Inferior parietal cortex (tissue), 1 donor: ENCODE data around the gene GOLGA8T.
A peak's percentile ranks its signal among the peaks of the same experiment; 100 is the strongest.
"Not testable (repeated sequence)": the region's sequence is repeated elsewhere in the genome, so short reads cannot be mapped to it uniquely, and the experiment has no call there.

Experiments used
- DNase-seq: peaks from one replicate; pipeline ENCODE4 v3.0.0-alpha.2; 2016; ENCODE audit errors: extremely low spot score

Gene GOLGA8T

DNA sequence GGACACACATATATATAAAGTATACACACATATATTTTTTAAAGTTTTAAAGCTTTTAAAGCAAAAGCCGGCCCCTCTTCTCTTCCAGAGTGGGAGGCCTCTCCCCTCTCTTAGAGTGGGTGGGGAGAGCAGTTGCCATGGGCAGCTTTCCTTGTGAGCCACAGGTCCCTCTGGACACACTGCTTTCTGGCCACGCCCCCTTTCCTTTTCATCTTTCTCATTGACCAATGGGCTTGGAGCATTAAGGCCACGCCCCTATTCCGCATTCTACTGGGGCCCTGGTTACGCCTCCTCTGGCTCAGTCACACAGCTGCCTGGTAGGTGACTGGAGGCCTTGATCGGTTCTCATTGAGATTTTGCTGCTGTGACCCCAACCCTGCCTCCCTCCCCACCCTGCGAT, at the start of gene GOLGA8T:
Gene GOLGA8T (plus strand): TSS at position 301 of the 400 bp plus-strand sequence. CDS start 98 bp downstream, at position 399.
- DNase-seq, result not testable (repeated sequence)

DNA sequence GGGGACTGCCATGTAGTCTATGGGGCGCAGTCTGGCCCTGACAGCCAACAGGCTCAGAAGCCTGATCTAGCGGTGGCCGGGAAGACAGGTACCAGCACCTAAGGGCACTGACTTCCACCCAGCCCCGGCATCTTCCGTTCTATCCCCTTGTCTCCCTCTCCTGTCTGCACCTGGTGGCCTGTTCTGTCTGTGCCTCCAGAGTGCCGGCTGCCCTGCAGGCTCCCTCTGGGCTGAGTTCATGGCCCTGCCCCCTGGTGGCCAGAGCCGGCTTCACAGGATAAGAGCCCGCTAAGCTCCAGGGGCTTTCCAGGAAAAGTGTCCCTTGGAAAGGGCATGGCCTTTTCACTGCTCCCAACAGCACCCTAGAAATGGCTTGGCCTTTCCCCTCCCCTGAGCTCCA, 37.0 kb upstream of the GOLGA8T start:
- not testable (repeated sequence) for DNase-seq

DNA sequence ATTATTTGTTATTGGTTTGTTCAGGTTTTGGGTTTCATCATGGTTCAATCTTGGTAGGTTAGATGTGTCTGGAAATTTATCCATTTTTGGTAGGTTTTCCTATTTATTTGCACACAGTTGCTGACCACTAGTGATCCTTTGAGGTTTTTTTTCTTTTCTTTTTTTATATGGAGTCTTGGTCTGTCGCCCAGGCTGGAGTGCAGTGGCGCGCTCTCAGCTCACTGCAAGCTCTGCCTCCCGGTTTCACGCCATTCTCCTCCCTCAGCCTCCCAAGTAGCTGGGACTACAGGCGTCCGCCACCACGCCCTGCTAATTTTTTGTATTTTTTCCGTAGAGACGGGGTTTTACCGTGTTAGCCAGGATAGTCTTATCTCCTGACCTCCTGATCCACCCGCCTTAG, 32.0 kb upstream of the GOLGA8T start:
- DNase-seq, result not testable (repeated sequence)

GRCh38 chr15:30103941-30104507, 30.8 kb upstream of the GOLGA8T start:
- DNase-seq, result not testable (repeated sequence)

GRCh38 chr15:30110591-30110990, 24.3 kb upstream of the GOLGA8T start:
- not testable (repeated sequence) for DNase-seq

GRCh38 chr15:30130066-30130465, 4.8 kb upstream of the GOLGA8T start:
- DNase-seq, result peak; percentile 1

GRCh38 chr15:30143246-30143645, 8.4 kb downstream of the GOLGA8T start:
- DNase-seq, result not testable (repeated sequence)

- DNase-seq, result not testable (repeated sequence)
Measured at GRCh38 chr15:30149891-30150290, 15.0 kb downstream of the GOLGA8T start.

DNA sequence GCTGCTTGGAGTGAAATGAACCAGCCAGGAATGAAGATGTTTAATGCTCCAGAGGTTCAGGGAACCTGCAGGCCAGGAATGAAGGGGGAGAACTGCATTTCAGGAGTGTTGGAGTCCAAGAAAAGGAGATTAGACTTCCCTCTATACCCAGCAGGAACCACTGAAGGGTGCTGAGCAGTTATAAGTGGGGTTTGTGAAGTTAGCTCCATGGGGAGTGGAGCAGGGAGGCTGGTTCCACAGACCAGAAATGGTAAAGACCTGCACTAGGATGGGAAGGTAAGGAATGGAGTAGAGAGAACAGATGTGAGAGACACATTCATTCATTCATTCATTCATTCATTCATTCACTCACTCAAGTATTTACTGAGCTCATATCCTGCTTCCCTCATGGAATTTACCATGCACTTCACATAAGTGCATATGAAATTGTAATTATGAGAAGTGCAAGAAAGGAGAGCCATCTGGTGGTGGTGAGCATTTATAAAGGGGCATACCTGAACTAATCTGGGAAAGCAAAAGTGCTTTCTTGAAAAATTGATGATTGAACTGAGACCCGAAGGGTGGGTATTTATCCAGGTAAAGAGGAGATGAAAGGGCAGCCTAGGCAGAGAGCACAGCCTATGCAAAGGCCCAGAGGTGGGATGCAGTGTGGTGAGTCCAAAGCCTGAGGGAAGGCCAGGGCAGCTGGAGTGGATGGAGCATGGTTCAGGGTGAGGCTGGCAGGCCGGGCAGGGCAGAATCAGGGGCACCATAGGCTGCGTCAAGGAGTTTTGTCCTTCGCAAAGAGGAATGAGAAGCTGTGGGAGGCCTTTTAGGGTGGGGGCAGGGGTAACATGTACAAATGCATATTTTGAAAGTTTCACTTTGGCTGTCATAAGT, 27.9 kb downstream of the GOLGA8T start:
- DNase-seq, result not testable (repeated sequence)

GRCh38 chr15:30163759-30164158, 28.9 kb downstream of the GOLGA8T start:
- DNase-seq, result not testable (repeated sequence)

GRCh38 chr15:30164257-30164656, 29.4 kb downstream of the GOLGA8T start:
- DNase-seq, result not testable (repeated sequence)

DNA sequence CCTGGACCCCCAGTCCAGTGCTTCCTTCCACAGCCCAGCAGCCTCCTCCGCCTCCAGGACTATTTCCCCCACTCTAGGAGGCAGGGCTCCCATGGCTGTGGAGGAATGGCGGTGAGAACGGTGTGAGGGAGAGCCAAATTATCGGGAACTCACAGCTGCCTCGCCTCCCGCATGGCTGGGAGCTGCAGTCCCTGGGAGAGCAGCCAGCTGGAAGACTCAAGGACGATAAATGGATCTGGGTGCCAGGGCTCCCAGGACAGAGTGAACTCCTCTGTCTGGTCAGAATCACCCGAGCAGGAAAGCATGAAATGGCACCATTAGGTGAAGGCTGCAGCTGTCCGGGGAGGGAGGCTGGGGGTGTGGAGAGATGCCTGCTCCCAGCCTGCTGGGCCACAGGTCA, 32.6 kb downstream of the GOLGA8T start:
- not testable (repeated sequence) for DNase-seq

GRCh38 chr15:30167886-30168285, 33.0 kb downstream of the GOLGA8T start:
- not testable (repeated sequence) for DNase-seq

DNA sequence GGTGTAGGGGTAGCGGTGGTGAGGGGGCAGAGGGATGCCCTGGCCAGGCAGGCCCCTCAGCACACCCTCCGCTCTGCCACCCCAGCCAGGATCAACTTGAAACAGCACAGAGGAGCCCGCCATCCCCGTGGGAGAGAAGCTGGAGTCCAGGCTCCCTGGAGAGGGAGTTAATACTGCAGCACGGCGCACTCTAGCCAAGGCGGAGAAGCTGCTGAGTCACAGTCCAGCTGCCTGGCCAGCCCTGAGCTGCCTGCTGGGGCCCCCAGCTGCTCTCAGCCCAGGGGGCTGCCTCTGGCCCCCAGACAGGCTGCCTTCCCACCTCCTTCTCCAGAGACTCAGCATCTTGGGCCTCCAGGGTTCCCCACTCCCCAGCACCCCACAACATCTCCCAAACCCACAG, 36.6 kb downstream of the GOLGA8T start:
- not testable (repeated sequence) for DNase-seq

DNA sequence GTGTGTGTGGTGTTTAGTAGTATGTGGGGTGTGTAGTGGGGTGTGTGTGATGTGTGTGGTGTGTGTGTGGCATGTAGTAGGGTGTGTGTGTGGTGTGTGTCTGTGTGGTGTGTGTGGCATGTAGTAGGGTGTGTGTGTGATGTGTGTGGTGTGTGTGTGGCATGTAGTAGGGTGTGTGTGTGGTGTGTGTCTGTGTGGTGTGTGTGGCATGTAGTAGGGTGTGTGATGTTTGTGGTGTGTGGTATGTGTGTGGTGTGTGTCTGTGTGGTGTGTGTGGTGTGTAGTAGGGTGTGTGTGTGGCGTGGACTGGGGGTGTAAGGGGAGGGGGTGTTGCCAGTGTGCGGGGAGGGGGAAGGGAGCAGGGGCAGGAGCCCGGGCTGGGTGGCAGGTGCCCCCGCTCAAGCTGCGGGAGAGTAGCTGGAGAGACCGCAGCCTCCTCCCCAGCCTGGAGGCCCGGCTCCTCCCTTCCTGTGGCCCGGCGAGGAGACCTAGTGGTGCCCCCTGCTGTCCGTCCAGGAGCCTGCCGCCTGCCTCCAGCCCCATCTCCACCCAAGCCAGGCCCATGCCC, 38.3 kb downstream of the GOLGA8T start:
- DNase-seq, result not testable (repeated sequence)

DNA sequence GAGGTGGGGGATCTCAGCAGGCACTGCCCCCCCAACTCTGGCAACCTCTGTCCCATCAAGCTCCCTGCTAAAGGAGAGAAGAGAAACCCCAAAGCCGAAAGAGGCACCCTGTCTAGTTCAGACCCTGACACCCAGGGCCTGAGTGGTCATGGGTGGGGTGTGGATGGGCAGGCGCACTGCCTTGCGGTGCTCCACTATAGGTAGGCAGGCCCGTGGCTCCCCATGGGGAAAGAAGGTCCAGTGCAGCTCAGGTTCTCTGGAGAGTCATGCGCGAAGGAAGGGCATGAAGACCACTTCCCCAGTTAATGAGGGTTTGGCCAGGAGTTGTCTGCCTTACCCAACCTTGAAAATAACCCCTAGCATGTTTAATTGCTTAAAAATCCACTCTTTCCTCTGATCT, 40.4 kb downstream of the GOLGA8T start:
- not testable (repeated sequence) for DNase-seq

- not testable (repeated sequence) for DNase-seq
Measured at GRCh38 chr15:30176613-30177012, 41.8 kb downstream of the GOLGA8T start.

DNA sequence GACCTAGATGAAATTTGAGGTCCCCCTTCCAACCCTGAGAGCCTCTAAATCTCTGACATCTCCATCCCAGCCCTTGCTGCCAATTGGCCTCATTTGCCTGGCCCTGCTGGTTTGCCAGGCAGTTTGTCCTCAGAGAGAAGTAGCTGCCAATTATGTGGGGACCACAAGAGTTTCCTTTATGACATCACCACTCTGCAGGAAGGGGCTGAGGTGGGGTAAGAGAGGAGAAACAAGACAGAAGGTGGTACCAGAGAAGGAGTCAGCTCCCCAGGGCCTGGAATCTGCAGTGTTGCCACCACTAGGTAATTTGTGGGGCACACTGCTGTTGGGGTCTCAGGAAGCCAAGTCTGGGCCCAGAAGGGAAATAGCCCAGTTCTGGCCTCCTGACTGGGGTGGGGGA, 45.0 kb downstream of the GOLGA8T start:
- not testable (repeated sequence) for DNase-seq

DNA sequence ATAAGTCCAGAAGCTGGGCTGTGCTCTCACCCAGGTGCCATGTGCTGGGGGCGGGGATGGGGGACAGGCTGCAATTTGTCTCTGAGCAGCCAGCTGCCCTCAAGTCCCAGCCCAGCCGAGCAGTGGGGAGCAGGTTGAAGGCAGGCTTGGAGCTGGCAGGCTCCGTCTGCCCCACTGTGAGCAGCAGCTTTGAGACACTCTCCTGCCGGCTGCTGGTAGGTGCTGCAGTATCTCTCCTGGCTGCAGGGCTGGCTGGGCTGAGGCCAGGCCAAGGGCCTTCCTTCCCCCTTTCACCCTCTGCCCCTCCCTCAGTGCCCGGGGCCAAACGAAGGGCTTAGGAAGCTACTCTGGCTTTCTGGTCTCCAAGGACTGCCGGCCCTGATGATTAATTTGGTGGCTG, 50.6 kb downstream of the GOLGA8T start:
- DNase-seq, result not testable (repeated sequence)

GRCh38 chr15:30187429-30187828, 52.6 kb downstream of the GOLGA8T start:
- not testable (repeated sequence) for DNase-seq

DNA sequence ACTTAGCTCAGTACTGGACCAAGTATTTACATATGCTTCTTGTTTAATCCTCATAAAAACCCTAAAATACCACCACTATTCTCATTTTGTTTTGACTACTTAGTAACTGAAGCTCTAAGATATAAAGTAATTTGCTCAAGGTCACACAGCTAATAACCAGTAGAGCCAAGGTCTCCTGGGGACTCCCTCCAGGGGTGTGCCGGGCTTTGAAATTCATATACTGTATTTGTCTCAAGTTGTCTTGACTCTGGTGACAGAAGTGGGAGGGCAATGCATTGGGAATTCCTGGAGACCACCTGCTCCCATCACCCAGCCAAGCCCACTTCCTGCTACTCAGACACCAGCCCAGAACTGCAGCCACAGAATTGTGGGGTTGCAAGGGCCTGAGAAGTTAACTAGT, 54.9 kb downstream of the GOLGA8T start:
- DNase-seq, result not testable (repeated sequence)

- DNase-seq, result not testable (repeated sequence)
Measured at GRCh38 chr15:30191143-30191542, 56.3 kb downstream of the GOLGA8T start.
